ENCODE measurements around the gene ZBTB46.

The ZBTB46 gene

DNA sequence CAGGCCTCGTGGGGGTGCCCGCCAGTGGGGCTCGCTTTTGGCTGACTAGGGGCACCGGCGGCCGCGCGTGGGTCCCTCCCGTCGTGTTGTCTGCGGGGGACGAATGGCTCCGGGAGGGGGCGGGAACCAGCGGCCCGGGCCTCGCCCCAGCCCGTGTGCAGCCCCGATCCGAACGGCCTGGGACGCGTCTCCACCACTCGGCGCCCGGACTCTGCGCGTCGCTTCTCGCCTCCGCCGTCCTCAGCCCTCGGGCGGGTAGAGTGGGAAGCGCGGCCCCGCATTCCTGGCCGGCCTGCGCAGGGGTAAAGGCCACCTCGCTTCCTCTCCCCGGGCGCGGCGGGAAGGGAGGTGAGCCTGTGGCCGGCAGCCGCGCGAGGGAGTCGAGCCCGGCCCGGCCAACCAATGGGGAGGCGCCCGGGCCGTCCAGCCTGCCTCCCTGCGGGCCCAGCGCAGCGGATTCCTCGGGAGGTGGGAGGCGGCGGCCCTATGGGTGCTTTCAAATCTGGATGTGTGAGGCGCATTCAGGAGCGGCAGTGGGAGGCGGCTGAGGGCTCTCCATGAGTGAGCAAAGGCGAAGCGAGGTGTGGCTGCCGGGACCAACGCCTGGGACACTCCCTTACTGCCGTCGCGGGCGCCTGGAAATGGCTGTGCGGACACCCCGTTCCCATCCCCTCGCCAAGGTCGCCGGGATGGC is 1.1 kb upstream of the ZBTB46 start:
- H3K9ac ChIP-seq (ENCODE audit: low read length), result no peak overlapping the region
- no peaks in the 10 kb centered on the region for H3K36me3 ChIP-seq (ENCODE audit: insufficient read depth, low read length)
- H3K4me3 ChIP-seq (ENCODE audit: low read depth in 1 of 2, low read length in 2 of 2), result peak overlapping the region in 1 of 2 donors; percentile 13
- H3K27me3 ChIP-seq (ENCODE audit: control insufficient read depth in 1 of 2, insufficient read depth in 2 of 2, low read length in 2 of 2), result peaks cover 22 to 35% of the 10 kb centered on the region in 2 donors
- H3K27ac ChIP-seq (ENCODE audit: low read depth, low read length), result no peak overlapping the region
- peaks cover 20% of the 10 kb centered on the region for H3K4me1 ChIP-seq (ENCODE audit: insufficient read depth, low read length)
- H3K9me3 ChIP-seq (ENCODE audit: low read length), result no peaks in the 10 kb centered on the region

DNA sequence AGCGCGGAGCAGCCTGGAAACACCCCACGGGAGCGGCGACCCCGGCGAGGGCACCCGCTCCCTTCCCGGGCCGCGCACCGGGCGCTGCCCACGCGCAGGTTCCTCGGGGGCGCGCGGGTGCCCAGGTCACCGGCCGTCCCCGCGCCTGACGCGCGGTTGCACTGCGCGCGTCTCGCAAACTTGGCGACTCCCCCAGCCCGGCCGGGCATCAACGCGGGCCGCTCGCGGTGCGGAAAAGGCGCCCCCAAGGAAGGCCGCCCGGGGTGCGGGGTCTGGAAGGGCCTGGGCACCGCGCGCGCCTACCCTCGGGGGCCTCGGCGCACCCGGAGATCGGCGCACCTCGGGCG is 555 bp upstream of the ZBTB46 start:
- H3K27me3 ChIP-seq (ENCODE audit: control insufficient read depth in 1 of 2, insufficient read depth in 2 of 2, low read length in 2 of 2), result peaks cover 22 to 40% of the 10 kb centered on the region in 2 donors
- no peak overlapping the region for H3K9ac ChIP-seq (ENCODE audit: low read length)
- H3K36me3 ChIP-seq (ENCODE audit: insufficient read depth, low read length), result no peaks in the 10 kb centered on the region
- H3K27ac ChIP-seq (ENCODE audit: low read depth, low read length), result no peak overlapping the region
- H3K4me3 ChIP-seq (ENCODE audit: low read depth in 1 of 2, low read length in 2 of 2), result peak overlapping the region in 1 of 2 donors; percentile 13
- peaks cover 20% of the 10 kb centered on the region for H3K4me1 ChIP-seq (ENCODE audit: insufficient read depth, low read length)
- no peaks in the 10 kb centered on the region for H3K9me3 ChIP-seq (ENCODE audit: low read length)

DNA sequence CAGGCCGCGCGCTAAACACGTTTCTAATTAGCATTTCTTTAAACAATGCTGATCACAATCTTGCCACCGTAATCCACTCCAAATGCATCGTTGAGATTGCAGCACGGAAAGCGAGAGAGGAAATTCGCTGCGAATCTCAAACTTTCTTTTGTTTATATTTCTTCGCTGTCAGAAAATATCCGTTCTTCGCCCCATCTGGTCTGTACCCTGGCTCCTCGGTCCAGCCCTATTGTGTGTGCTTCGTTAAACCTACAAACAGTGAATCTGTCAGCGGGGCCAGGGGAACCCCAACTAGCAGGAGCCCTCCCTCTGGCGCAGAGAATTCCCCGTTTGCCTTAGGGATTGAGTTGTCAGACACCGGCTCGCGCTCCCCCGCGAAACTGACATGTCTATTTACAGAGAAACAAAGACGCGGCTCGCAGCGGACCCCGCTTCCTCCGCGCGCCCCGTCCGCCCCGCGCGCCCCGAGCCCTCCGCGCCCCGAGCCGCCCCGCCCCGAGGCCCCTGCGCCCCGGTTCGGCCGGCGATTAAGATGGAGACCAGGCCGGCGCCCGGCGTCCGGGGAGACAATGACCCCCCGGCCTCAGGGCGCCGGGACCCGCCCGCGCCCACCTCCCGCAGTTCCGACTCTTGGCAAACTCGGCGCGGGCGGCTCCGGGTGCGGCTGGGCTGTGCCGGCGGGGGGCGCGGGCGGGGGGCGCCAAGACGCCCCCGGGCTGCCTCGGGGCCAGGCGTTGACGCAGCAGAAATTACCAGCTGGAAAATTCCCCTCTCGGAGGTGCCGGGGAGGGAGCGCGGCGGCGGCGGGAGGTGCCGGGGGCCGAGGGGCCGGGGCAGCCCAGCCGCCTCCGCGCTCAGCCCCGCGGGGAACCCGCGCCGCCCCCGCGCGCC is 874 bp downstream of the ZBTB46 start:
- H3K27me3 ChIP-seq (ENCODE audit: control insufficient read depth in 1 of 2, insufficient read depth in 2 of 2, low read length in 2 of 2), result peaks cover 22 to 40% of the 10 kb centered on the region in 2 donors
- H3K27ac ChIP-seq (ENCODE audit: low read depth, low read length), result no peak overlapping the region
- H3K4me1 ChIP-seq (ENCODE audit: insufficient read depth, low read length), result peaks cover 20% of the 10 kb centered on the region
- no peaks in the 10 kb centered on the region for H3K36me3 ChIP-seq (ENCODE audit: insufficient read depth, low read length)
- H3K9me3 ChIP-seq (ENCODE audit: low read length), result no peaks in the 10 kb centered on the region
- H3K4me3 ChIP-seq (ENCODE audit: low read depth in 1 of 2, low read length in 2 of 2), result peak overlapping the region; percentile 50 to 60
- H3K9ac ChIP-seq (ENCODE audit: low read length), result no peak overlapping the region

DNA sequence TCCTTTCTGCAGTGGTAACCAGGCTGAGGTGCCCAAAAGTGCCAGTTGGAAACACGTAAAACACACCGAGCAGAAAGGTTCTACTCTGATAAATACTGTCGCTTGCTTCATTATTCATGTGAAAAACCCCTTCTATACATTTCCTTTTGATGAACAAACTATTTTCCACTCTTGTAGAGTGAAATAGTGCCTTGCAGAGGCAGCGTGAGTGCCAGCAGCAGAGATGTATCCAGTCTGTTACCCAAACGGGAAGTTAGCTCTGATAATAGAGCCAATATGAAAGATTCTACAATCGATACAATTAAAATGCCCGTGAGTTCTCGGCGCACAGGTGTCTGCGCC is 1.5 kb downstream of the ZBTB46 start:
- Histone ChIP-seq H3K4me3 (ENCODE audit: low read depth in 1 of 2, low read length in 2 of 2) (peak overlapping the region; percentile 36 to 60), H3K9ac (ENCODE audit: low read length) (no peak overlapping the region), H3K27me3 (ENCODE audit: control insufficient read depth in 1 of 2, insufficient read depth in 2 of 2, low read length in 2 of 2) (peaks cover 22 to 40% of the 10 kb centered on the region in 2 donors), H3K27ac (ENCODE audit: low read depth, low read length) (no peak overlapping the region), H3K36me3 (ENCODE audit: insufficient read depth, low read length) (no peaks in the 10 kb centered on the region), H3K9me3 (ENCODE audit: low read length) (no peaks in the 10 kb centered on the region), H3K4me1 (ENCODE audit: insufficient read depth, low read length) (peaks cover 18% of the 10 kb centered on the region)

DNA sequence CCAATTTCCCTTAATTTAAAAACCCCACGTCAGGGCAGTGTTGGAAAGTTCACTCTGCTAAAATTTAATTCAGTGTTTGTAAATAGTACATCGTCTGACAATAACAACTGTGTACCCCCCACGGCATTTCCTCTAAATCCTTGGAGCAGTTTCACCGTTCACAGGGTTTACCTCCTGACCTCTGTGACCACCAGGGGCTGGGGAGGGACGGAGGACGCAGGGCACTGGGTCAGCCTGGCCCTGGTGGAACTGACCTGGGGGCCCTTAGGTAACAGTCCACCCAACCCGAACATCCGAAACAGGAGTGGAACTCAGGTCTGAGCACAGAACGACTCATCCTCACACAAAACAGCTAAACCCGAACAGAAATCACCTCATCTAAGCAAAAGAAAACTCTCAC is 2.1 kb downstream of the ZBTB46 start:
- peaks cover 22 to 40% of the 10 kb centered on the region in 2 donors for H3K27me3 ChIP-seq (ENCODE audit: control insufficient read depth in 1 of 2, insufficient read depth in 2 of 2, low read length in 2 of 2)
- no peak overlapping the region for H3K9ac ChIP-seq (ENCODE audit: low read length)
- no peak overlapping the region for H3K27ac ChIP-seq (ENCODE audit: low read depth, low read length)
- H3K4me3 ChIP-seq (ENCODE audit: low read depth in 1 of 2, low read length in 2 of 2), result no peak overlapping the region
- no peaks in the 10 kb centered on the region for H3K9me3 ChIP-seq (ENCODE audit: low read length)
- peaks cover 11% of the 10 kb centered on the region for H3K4me1 ChIP-seq (ENCODE audit: insufficient read depth, low read length)
- no peaks in the 10 kb centered on the region for H3K36me3 ChIP-seq (ENCODE audit: insufficient read depth, low read length)

DNA sequence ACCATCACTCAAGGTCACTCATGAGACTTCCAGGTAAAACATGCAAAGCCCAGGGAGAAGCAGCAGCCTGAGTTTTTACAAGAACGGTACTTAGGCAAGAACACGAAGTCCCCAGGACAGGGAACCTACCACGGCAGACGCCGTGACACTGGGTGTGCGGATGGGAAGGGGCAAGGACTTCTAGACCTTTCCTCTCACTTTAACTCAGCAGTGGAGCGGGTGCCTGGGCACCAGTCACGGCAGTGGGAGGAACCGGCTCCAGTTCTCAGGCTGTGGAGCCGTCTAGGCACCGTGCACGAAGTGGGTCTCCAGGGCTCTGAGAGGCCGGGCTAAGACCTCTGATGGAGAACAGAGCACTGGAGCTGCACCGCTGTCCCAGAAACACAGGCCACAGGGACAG is 2.5 kb downstream of the ZBTB46 start:
- Histone ChIP-seq H3K4me3 (ENCODE audit: low read depth in 1 of 2, low read length in 2 of 2) (no peak overlapping the region), H3K9ac (ENCODE audit: low read length) (no peak overlapping the region), H3K27ac (ENCODE audit: low read depth, low read length) (no peak overlapping the region)

DNA sequence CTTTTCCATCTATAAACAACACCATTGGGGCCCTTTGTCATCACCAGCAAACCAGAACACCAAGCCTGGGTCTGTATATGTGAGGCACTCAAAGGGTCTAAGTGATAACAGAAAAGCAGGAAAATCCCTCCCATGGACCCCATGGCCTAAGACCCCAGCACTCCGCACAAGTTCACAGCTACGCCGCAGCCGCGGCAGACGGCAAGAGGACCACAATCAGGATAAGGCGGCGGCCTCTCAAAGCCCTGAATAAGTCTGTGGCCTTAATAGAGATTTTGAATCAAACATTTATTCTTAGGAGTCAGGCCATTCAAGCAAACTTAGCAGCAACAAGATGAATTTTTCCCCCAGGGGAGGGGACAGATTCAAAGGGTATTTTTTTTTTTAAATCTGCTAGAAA is 2.9 kb downstream of the ZBTB46 start:
- Histone ChIP-seq H3K9me3 (ENCODE audit: low read length) (no peaks in the 10 kb centered on the region), H3K27ac (ENCODE audit: low read depth, low read length) (no peak overlapping the region), H3K36me3 (ENCODE audit: insufficient read depth, low read length) (no peaks in the 10 kb centered on the region), H3K27me3 (ENCODE audit: control insufficient read depth in 1 of 2, insufficient read depth in 2 of 2, low read length in 2 of 2) (peaks cover 22 to 40% of the 10 kb centered on the region in 2 donors), H3K9ac (ENCODE audit: low read length) (no peak overlapping the region), H3K4me1 (ENCODE audit: insufficient read depth, low read length) (peaks cover 7% of the 10 kb centered on the region), H3K4me3 (ENCODE audit: low read depth in 1 of 2, low read length in 2 of 2) (no peak overlapping the region)

More for the DNA sequence above, 2.5 kb downstream of the ZBTB46 start:
- H3K36me3 ChIP-seq (ENCODE audit: insufficient read depth, low read length), result no peaks in the 10 kb centered on the region
- H3K4me1 ChIP-seq (ENCODE audit: insufficient read depth, low read length), result peaks cover 7% of the 10 kb centered on the region
- peaks cover 22 to 40% of the 10 kb centered on the region in 2 donors for H3K27me3 ChIP-seq (ENCODE audit: control insufficient read depth in 1 of 2, insufficient read depth in 2 of 2, low read length in 2 of 2)
- H3K9me3 ChIP-seq (ENCODE audit: low read length), result no peaks in the 10 kb centered on the region

DNA sequence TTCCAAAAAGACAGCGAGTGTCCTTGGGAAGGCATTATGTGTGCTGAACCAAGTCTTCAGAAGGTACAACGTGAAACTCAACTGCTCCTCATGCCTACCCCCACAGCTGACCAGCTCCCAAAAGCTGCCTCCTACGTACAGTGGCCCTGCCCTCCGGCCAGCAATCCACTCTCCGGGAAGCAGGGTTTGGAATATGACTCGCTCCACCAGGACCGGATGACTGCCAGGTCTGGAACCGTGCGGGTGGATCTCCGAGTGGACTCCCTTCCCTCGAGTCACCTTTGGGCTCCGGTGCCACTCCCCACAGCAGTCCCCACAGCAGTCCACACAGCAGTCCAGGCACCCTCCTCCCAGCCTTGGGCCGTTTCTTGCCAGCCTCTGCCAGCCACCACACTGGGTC is 4.3 kb downstream of the ZBTB46 start:
- Histone ChIP-seq H3K27me3 (ENCODE audit: control insufficient read depth in 1 of 2, insufficient read depth in 2 of 2, low read length in 2 of 2) (peaks cover 22 to 30% of the 10 kb centered on the region in 2 donors), H3K4me3 (ENCODE audit: low read depth in 1 of 2, low read length in 2 of 2) (no peak overlapping the region), H3K36me3 (ENCODE audit: insufficient read depth, low read length) (no peaks in the 10 kb centered on the region), H3K9ac (ENCODE audit: low read length) (no peak overlapping the region), H3K27ac (ENCODE audit: low read depth, low read length) (no peak overlapping the region), H3K4me1 (ENCODE audit: insufficient read depth, low read length) (peaks cover 7% of the 10 kb centered on the region), H3K9me3 (ENCODE audit: low read length) (no peaks in the 10 kb centered on the region)

DNA sequence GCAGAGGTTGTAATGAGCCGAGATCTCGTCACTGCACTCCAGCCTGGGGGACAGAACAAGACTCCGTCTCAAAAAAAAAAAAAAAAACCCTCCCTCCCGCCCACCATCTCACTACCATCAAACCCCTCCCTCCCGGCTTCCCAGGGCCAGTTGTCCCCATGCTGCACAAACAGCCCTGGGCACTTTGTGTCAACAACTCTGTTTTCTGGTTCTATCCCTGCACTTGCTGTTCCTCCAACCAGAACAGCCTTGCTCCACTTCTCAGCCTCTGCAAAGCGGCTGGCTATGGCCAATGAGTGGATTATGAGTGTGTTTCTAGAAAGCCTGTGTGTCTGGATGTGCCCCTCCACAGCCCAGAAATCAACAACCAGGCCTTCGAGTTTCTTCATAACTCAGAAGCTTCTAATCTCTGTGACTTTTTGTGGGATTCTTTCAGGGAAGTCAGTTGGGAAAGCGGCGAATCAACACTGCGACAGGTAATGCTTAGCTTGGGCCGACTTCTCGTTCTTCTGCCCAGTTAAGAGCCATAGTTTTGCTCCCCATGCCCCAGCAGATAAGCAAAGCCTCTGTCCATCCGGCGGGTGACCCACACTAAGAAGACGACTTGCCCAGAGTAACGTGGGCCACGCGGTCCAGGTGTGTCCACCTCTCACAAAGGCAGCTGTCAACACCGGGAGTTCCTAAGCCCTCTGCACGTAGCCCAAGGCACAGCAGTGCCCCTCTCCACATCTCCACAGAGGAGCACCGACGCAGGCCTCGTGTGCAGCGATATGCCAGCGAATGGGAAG is 5.5 kb downstream of the ZBTB46 start:
- H3K36me3 ChIP-seq (ENCODE audit: insufficient read depth, low read length), result no peaks in the 10 kb centered on the region
- no peak overlapping the region for H3K4me3 ChIP-seq (ENCODE audit: low read depth in 1 of 2, low read length in 2 of 2)
- H3K4me1 ChIP-seq (ENCODE audit: insufficient read depth, low read length), result peaks cover 7% of the 10 kb centered on the region
- H3K27ac ChIP-seq (ENCODE audit: low read depth, low read length), result no peak overlapping the region
- H3K27me3 ChIP-seq (ENCODE audit: control insufficient read depth in 1 of 2, insufficient read depth in 2 of 2, low read length in 2 of 2), result peaks cover 22 to 29% of the 10 kb centered on the region in 2 donors
- H3K9ac ChIP-seq (ENCODE audit: low read length), result no peak overlapping the region
- no peaks in the 10 kb centered on the region for H3K9me3 ChIP-seq (ENCODE audit: low read length)

DNA sequence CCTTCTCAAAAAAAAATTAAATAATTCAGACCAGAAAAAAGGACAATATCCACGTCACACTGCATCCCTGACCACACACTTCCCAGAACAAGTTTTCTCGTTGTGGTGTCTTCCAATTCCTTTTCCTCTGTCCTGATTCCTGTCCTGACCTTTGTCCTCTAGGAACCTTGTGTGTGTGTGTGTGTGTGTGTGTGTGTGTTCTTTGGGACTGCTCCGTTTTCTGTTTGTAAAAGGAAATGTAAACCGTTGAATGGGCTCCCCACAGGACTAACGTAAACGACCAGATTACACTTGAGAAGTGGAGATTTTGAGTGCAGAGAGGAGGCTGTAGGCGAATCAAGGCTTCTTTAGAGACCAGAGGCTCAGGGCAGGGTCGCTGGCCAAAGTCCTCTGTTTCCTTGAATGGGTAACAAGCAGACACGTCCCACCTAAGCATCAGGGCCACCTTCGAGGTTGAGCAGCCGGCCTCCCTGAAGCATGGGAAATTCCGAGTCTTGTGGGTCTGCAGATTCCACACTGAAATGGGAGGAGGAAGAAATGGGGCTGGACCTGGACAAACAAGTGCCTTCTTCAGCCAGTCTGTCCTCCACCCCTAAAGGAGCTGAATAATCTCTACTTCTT is 7.3 kb downstream of the ZBTB46 start:
- no peak overlapping the region for H3K4me3 ChIP-seq (ENCODE audit: low read depth in 1 of 2, low read length in 2 of 2)
- H3K27me3 ChIP-seq (ENCODE audit: control insufficient read depth in 1 of 2, insufficient read depth in 2 of 2, low read length in 2 of 2), result peaks cover 9 to 17% of the 10 kb centered on the region in 2 donors
- no peaks in the 10 kb centered on the region for H3K4me1 ChIP-seq (ENCODE audit: insufficient read depth, low read length)
- H3K9me3 ChIP-seq (ENCODE audit: low read length), result no peaks in the 10 kb centered on the region
- no peaks in the 10 kb centered on the region for H3K36me3 ChIP-seq (ENCODE audit: insufficient read depth, low read length)
- H3K9ac ChIP-seq (ENCODE audit: low read length), result no peak overlapping the region
- H3K27ac ChIP-seq (ENCODE audit: low read depth, low read length), result no peak overlapping the region

DNA sequence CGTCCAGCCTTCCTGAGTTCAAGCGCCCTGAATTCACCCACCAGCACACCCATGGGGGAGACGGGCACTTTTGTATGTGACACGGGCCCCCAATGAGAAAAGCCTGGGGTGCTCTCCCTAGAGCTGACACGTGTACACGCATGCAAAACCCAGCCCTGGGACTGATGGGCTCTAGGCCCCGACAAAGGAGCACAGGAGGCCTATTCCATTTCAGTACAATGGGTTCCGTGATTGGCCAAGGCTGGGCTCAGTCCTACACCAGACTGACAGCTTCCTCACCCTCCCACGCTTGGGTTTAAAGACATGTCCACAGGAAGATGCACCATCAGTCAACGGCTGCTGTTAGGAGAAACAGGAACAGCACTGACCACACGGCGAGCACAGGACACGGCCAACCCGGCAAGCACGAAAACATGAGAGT is 8.8 kb downstream of the ZBTB46 start:
- peaks cover 0 to 6% of the 10 kb centered on the region in 2 donors for H3K27me3 ChIP-seq (ENCODE audit: control insufficient read depth in 1 of 2, insufficient read depth in 2 of 2, low read length in 2 of 2)
- H3K9me3 ChIP-seq (ENCODE audit: low read length), result no peaks in the 10 kb centered on the region
- no peak overlapping the region for H3K4me3 ChIP-seq (ENCODE audit: low read depth in 1 of 2, low read length in 2 of 2)
- no peak overlapping the region for H3K9ac ChIP-seq (ENCODE audit: low read length)
- no peaks in the 10 kb centered on the region for H3K36me3 ChIP-seq (ENCODE audit: insufficient read depth, low read length)
- no peak overlapping the region for H3K27ac ChIP-seq (ENCODE audit: low read depth, low read length)
- no peaks in the 10 kb centered on the region for H3K4me1 ChIP-seq (ENCODE audit: insufficient read depth, low read length)
